Lung (tissue), 12 donors: ENCODE results near the gene ZNF334. TPM values are rescaled to one million over a fixed set of nuclear protein-coding genes. Genes with fewer than 3 reads are reported as not detected.

Experiments
- ATAC-seq: fragments of 200-7000 bp; cut with Tn5 transposase; one replicate; pipeline ENCODE4 v1.9.1; 2020; ENCODE audit warnings: moderate number of reproducible peaks; ENCODE audit not compliant: insufficient read depth, low FRiP score
- DNase-seq, 3 donors: peaks; one replicate each; pipeline ENCODE4 v3.0.0-alpha.2; 2013 to 2017
- H3K27ac ChIP-seq, 2 donors: one replicate each; pipeline ENCODE4 v1.5.1; 2013; ENCODE audit warnings: mild to moderate bottlenecking in 2 of 2, moderate library complexity in 2 of 2, control low read depth in 1 of 2, inconsistent platforms in 1 of 2, low read depth in 1 of 2, low read length in 1 of 2
- H3K27me3 ChIP-seq, 3 donors: one replicate each; pipeline ENCODE4 v1.5.1; 2013; ENCODE audit warnings: low read length in 2 of 3; ENCODE audit not compliant: control insufficient read depth in 3 of 3, insufficient read depth in 3 of 3
- H3K36me3 ChIP-seq, 4 donors: one replicate each; pipeline ENCODE4 v1.5.1; 2013; ENCODE audit warnings: low read length in 4 of 4, mild to moderate bottlenecking in 1 of 4, moderate library complexity in 1 of 4; ENCODE audit not compliant: control insufficient read depth in 4 of 4, insufficient read depth in 4 of 4
- H3K4me1 ChIP-seq, 5 donors: one replicate each; pipeline ENCODE4 v1.5.1; 2013; ENCODE audit warnings: low read length in 5 of 5, mild to moderate bottlenecking in 2 of 5, moderate library complexity in 1 of 5; ENCODE audit not compliant: control insufficient read depth in 5 of 5, insufficient read depth in 5 of 5
- H3K4me3 ChIP-seq: one replicate; pipeline ENCODE4 v1.5.1; 2013; ENCODE audit warnings: mild to moderate bottlenecking, control low read depth, moderate library complexity
- H3K9ac ChIP-seq, 2 donors: one replicate each; pipeline ENCODE4 v1.5.1; 2013; ENCODE audit warnings: low read length in 2 of 2, control low read depth in 1 of 2; ENCODE audit not compliant: insufficient read depth in 1 of 2
- H3K9me3 ChIP-seq, 4 donors: one replicate each; pipeline ENCODE4 v1.5.1; 2013; ENCODE audit warnings: low read length in 3 of 4, mild to moderate bottlenecking in 1 of 4, moderate library complexity in 1 of 4; ENCODE audit not compliant: control insufficient read depth in 4 of 4, insufficient read depth in 3 of 4
- CTCF ChIP-seq: IDR thresholded peaks from 2 replicates; pipeline ENCODE4 v1.5.1; 2012; ENCODE audit warnings: mild to moderate bottlenecking; ENCODE audit errors: control extremely low read depth, extremely low read depth
- WGBS, 2 donors: extraction: QIAGEN DNeasy Blood & Tissue Kit; methylation state at CpG; one replicate each; pipeline ENCODE4 v1.1.7; 2013; 5-methylcytosine and 5-hydroxymethylcytosine counted together
- polyA plus RNA-seq, 2 donors: library from polyadenylated mRNA; stranded (reverse); fragments of 200-250 nt; gene quantifications; one replicate each; pipeline ENCODE4 v1.2.1, GENCODE V29; 2013
- total RNA-seq, 2 donors: library from RNA; depleted of rRNA in 1 of 2; stranded (reverse); fragments of >200 nt in 1 of 2; gene quantifications; one replicate each; pipeline ENCODE4 v1.2.1, GENCODE V29; 2014 to 2021
- donor health status: control.
- donor health status: control.
- donor health status: Bipolar disorder and iron deficiency.
- donor health status: healthy.
- donor health status: DM: yes; HTN: yes; CAD: no.

The ZNF334 gene
- total and polyA plus RNA-seq, 4 donors, result 1.4 to 25.3 (median 5.3) TPM

GRCh38 chr20:46477225-46477624 is 36.1 kb downstream of the ZNF334 start:
- no peak for ATAC-seq
- H3K9me3 ChIP-seq, result peaks cover 0 to 1% (median 0%) of the 10 kb centered on the region in 4 donors
- no peak for DNase-seq
- H3K27ac ChIP-seq, result no peak overlapping the region
- H3K27me3 ChIP-seq, result peaks cover 0 to 3% (median 0%) of the 10 kb centered on the region in 3 donors
- TF ChIP-seq CTCF, result no peak
- H3K4me3 ChIP-seq, result no peak overlapping the region
- WGBS, 2 donors, result 84 to 98% methylated on average over 2 of the region's 2 CpGs
- no peaks in the 10 kb centered on the region for H3K36me3 ChIP-seq
- H3K4me1 ChIP-seq, result peaks cover 0 to 5% (median 0%) of the 10 kb centered on the region in 5 donors
- H3K9ac ChIP-seq, result no peak overlapping the region

- DNase-seq (no peak), ATAC-seq (no peak)
- no peaks in the 10 kb centered on the region for H3K27me3 ChIP-seq
- peaks cover 0 to 3% (median 0%) of the 10 kb centered on the region in 4 donors for H3K9me3 ChIP-seq
- no peak overlapping the region for H3K9ac ChIP-seq
- no peaks in the 10 kb centered on the region for H3K4me1 ChIP-seq
- 89 to 95% methylated on average over 8 of the region's 8 CpGs for WGBS, 2 donors
- no peak overlapping the region for H3K27ac ChIP-seq
- no peak for TF ChIP-seq CTCF
- H3K36me3 ChIP-seq, result no peaks in the 10 kb centered on the region
- no peak overlapping the region for H3K4me3 ChIP-seq
These were observed 44.9 kb downstream of the ZNF334 start for GRCh38 chr20:46468508-46468907.

GRCh38 chr20:46464451-46464850 is 48.9 kb downstream of the ZNF334 start:
- DNase-seq (no peak), ATAC-seq (no peak)
- 79 to 87% methylated on average over 3 of the region's 3 CpGs for WGBS, 2 donors

More at GRCh38 chr20:46464451-46464850, 48.9 kb downstream of the ZNF334 start:
- no peak overlapping the region for H3K9ac ChIP-seq
- no peak for TF ChIP-seq CTCF
- H3K36me3 ChIP-seq, result no peaks in the 10 kb centered on the region
- H3K27me3 ChIP-seq, result no peaks in the 10 kb centered on the region
- no peak overlapping the region for H3K27ac ChIP-seq
- H3K4me3 ChIP-seq, result no peak overlapping the region
- no peaks in the 10 kb centered on the region for H3K9me3 ChIP-seq
- no peaks in the 10 kb centered on the region for H3K4me1 ChIP-seq
